CD4-positive, alpha-beta T cell treated with Interleukin-4 for 4 hours (primary cell): ENCODE measurements around the gene PPP1R18.
"Not testable (repeated sequence)": the region's sequence is repeated elsewhere in the genome, so short reads cannot be mapped to it uniquely, and the experiment has no call there.

Experiments
- DNase-seq: peaks from one replicate; pipeline ENCODE4 v3.0.0-alpha.2; 2020

PPP1R18 gene

DNA sequence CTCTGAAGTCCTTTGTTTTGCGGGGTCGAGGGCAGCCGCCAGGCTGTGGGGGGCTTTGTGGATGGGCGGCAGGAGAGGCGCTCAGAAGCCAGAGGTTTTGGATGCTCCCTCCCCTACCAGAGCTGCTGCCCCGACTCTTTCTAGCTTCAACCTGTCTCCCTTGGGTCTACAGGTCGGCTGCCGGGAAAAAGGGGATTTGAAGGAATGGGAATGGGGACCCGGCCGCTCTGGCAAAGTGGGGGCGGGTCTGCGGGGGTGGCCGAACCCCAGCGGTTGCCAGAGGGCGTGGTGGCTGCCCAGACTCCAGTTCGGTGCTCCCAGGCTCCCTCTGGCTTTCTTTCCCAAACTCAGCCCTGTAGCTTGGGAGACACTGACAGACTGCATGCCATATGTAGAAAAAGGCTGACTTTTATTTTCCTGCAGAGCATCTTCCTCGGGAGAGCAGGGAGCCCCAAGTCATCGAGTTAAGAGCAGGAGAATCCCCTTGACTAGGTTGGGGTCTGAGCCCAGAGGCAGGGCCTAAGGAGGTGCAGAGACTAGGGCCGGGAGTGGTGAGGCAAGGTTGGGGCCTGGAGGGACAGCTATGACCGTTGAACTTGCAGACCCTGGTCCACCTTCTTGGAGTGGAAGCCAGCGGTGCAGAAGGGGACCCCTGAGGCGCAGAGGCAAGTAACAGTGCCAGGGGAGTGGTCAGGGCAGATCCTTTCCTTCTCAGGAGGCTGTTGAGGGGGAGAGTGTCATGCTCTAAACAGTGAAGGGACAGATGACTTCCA, 1.4 kb upstream of the PPP1R18 start:
- DNase-seq, result no peak

- peak; percentile 76 for DNase-seq
These were observed 638 bp upstream of the PPP1R18 start for GRCh38 chr6:30686908-30687658.

DNA sequence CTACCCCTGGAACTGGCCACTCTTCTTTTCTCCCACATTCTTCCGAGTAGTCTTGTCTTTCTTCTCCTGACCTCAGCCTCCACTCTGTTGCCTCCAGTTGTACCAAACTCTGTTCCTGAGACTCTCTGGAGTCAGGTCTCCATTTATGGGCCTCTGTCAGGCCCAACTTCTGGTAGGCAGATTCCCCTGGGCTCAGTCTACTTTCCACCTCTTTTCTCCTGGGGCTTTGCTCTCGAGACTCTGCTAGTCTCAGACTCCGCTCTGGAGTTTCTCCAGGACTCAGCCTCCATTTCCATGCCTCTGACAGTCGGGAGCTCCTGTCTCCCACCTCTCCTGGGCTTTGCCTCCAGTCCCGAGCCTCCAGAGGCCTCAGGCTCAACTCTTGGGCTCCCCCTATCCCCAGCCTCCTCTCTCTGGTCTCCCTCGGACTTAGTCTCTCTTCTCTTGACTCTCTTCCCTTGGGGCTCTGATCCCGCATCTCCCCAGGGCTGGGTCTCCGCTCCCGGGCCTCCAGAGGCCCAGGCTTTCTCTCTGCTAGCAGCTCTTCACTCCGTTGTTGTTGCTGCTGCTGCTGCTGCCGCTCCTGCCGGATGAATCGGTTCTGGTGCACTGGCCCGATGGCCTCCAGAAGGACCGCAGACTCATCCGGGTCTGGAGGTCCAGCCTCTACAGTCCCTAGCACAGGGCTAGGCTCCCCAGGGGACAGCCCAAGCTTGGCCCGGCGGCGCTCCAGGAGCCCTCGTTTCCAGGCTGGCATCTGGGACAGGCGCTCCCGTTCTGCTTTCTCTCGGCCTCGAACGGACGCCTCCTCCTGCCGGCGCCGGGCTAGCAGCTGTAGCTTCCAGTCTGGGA, 1.1 kb downstream of the PPP1R18 start:
- peak; percentile 22 for DNase-seq

DNA sequence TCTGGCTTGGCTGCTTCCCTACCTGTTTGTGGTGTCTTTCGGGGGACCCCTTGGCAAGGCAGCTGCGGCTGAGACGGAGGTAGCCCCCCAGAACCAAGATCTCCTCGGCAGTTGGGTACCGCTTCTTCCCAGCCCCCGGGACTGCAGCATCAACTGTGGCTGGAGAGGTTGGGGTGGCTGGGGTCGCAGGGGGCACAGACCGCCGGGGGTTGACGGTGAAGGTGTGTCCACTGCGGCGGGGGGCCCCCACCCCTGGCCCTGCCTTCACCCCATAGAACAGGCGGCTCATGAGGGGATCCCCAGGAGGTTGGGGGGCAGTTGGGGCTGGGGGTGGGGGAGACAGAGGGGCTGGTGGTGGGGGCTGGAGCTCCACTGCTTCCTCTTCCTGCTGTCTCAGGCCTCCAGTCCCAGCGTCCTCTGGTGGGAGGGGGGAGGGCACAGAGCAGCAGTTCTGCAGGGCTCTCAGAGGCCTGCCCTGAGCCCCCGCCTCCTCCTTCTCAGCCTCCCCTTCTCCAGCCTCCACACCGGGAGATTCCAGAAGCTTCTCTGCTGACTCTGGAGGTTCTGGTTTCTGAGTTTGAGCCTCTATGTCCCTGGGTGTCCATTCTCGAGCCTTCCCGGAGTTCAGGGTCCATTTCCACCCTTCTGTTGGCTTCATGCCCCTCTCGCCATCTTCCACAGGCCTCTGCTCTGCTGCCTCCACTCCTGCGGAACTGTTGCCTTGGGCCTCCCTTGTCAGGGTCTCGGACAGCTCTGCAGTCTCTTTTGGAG, 1.9 kb downstream of the PPP1R18 start:
- peak; percentile 59 for DNase-seq

DNA sequence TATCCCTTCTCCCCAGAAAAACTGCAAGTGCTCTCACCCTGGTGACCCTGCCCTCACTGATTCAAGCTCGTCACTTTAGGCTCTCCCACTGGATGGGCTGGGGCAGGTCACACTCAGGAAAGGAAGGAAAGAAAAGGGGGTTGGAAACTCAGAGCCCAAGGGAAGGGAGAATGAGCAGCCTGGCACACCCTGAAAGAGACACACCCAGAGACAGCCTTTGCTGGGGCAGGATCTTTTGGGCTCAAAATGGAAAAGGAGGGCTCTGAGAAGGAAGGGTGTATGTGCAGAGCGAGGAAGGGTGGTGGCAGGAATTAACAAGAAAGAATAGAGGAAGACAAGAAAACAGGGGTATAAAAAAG, 2.5 kb downstream of the PPP1R18 start:
- DNase-seq, result no peak

DNA sequence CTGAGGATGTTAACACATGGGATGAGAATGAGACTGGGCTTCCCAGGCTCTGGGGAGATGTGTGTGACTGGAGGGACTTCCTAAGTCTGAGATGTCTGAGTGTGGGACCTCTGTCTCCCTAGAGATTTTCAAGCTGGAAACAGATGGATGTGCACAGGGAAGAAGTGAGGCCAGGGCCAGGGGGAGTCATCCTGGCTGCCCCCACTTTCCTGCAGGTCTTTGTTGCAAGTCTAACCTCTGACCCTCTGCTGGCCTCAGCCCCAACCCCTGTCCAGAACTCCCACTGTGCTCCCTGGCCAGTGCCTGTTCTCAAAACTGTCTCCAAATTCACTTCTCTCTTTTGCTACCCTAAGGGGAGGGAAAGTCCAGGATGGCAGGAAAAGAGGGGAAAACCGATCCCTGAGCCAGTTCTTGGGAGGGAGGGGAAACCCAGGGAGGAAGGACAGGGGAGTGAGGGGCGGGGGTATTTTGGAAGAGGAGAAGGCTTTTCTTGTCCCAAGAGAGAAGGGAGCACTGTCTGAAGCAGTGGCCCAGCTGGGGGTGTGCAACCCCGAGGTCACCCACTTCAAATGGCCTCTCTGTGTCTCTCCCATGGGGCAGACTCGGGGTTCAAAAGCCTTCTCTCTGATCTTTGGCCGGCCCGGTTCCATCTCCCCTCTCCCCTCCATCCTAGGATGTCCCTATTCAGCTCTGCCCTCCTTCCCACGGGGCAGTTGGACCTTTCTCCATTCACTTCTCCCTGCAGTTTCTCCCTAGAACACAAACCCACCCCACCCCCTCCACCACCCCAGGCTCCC, 3.1 kb downstream of the PPP1R18 start:
- DNase-seq, result no peak

GRCh38 chr6:30682143-30683117, 4.0 kb downstream of the PPP1R18 start:
- peak; percentile 90 for DNase-seq

- no peak for DNase-seq
These were observed 4.7 kb downstream of the PPP1R18 start for GRCh38 chr6:30681766-30682142.

DNA sequence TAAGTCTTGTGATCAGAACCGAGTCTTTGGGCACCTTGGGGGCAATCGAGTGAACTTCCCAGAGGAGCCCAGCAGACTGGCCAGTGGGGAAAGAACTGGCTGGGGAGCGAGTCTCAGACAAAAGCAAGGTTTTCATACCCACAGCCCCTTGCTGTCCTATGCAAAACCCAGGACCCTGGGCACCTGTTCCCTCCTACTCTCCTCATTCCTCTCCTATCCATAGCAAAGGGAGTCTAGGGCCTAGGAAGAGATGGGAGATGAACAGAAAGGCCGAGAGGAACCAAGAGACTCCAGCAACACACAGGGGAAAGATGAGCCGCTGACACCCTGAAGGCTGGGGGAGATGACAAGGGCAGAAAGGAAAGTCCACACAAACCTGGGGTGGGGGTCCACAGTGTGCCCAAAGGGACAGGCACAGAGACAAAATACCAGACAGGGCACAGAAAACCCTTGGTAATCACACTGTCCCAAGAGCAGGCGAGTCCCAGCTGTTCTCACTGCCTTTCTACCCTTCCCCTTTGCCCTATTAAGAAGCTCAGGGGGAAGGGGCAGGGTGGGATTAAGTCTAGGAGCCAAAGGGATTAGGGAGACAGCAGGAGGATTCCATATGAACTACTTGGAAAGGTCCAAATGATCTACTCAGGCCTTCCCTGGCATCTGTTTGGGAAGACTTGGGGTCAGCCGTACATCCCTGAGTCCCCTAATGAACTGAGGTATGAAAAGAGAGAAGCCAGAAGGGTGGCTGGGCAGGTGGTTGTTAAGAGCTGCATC, 6.5 kb downstream of the PPP1R18 start:
- DNase-seq, result no peak

- DNase-seq, result peak; percentile 87
These were observed 7.3 kb downstream of the PPP1R18 start for GRCh38 chr6:30678964-30679726.

- no peak for DNase-seq
These were observed 9.7 kb downstream of the PPP1R18 start for GRCh38 chr6:30676660-30677285.

DNA sequence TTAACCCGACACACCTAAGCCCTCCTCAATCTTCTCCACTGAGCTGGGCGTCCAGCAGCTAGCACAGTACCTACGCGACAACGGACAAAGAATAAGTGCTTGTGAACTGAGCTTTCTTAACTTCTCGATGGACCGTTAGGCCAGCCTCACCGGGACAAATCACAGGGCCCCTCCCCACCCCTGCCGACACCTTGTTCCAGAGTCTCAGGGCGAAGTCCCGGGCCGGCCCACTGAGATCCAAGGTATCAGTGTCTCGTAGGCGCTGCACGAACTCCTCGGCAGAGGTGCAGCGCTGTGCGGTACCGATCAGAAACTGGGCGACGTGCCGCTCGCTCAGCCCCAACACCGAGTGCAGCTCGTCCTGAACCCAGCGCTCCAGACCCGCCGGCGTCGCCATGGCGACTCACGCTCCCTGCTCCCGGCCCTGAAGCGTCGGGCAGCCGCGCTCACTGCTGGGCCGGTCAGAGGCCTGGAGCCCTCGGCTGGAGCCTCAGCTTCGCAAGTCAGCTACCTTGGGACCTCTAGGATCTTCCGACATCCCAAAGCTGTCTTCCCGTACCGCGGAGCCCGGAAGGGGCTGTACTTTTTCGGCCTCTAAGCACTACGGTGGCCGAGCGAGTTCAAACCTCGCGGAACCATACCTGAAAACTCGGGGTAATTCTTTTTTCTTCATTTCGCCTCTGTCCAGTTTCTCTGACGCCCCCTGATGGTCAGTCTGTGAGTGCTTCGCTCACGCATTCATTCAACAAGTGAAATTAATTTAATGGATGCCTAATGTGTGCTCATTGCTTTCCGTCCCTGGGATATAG, 13.8 kb downstream of the PPP1R18 start, which contains the start of gene DHX16:
DHX16 (minus strand) TSS at position 562 of the 809 bp plus-strand sequence; CDS start at position 397, 165 bp downstream.
- DNase-seq, result peak; percentile 96

GRCh38 chr6:30670760-30671527, 15.5 kb downstream of the PPP1R18 start:
- no peak for DNase-seq

DNA sequence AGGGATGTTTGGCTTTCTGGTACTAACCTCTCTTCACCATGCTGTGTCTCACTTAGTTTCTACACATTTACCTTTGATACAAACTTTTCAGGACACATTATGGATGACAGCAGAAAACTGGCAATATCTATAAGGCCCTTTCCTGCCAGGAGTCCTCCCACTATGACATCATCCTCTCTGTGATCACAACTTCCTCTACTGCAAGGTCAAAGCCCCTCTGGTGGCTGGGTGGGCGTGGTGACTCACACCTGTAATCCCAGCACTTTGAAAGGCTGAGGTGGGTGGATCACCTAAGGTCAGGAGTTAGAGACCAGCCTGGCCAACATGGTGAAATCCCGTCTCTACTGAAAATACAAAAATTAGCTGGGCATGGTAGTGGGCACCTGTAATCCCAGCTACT, 20.1 kb downstream of the PPP1R18 start:
- DNase-seq, result not testable (repeated sequence)

DNA sequence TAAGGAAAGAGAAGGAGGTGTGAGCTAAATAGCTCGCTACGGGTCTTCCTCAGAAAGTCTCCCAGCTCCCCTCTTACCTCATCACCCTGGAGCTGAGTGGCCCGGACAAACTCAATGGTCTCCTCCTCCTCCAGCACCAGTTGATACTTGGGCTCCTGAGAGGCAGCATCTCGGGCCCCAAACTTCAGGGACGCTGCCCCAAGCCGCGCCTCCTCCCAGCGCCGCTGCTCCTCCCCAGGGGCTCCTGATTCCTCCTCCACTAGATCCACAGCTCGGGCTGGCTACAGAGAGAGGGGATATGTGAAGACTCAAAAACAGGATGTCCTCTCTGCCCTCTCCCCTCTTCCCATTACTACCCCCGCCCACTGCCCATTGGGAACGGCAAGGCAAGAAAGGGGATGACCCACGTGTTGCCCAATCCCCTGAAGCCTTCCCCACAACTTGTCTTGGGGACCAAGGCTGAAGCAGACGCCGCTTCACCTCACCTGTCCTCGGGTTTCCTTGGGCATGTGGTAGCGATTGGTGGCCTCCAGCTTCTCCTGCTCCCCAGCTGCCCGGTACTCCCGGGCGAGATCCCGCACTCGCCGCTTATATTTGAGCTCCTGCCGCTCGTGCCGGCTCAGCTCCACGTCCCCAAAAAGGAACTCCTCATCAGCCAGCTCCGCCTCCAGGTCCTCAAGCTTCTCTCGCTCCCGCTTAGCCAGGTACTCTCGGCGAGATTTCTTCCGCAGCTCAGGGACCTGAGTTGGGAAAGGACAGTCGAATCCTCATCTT, 21.3 kb downstream of the PPP1R18 start:
- DNase-seq, result no peak

DNA sequence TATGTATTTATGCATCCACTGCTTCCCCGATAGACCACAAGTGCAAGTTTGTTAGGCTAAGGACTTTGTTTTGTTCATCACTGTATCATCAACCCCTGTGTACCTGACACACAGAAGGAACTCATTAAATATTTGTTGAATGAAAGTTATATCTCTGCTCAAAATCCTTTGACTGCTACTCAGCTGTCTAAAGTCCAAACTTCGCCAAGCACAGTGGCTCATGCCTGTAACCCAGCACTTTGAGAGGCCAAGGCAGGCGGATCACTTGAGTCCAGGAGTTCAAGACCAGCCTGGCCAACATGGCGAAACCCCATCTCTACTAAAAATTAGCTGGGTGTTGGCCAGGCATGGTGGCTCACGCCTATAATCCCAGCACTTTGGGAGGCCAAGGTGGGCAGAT, 28.5 kb downstream of the PPP1R18 start:
- DNase-seq, result not testable (repeated sequence)
